Stimulated activated CD4-positive, alpha-beta T cell treated with anti-CD3 and anti-CD28 coated beads, Interleukin-12 subunit alpha, Interleukin-12 subunit beta, amount 100 ng/mL, for 24 hours (primary cell): ENCODE results near the gene FAAP100.
A peak's percentile ranks its signal among the peaks of the same experiment; 100 is the strongest.
"Not testable (repeated sequence)": the region's sequence is repeated elsewhere in the genome, so short reads cannot be mapped to it uniquely, and the experiment has no call there.

Source experiments
- DNase-seq, 2 experiments: peaks; one replicate each; pipeline ENCODE4 v3.0.0-alpha.2; 2020; ENCODE audit warnings: low read depth in 2 of 2

FAAP100 gene

DNA sequence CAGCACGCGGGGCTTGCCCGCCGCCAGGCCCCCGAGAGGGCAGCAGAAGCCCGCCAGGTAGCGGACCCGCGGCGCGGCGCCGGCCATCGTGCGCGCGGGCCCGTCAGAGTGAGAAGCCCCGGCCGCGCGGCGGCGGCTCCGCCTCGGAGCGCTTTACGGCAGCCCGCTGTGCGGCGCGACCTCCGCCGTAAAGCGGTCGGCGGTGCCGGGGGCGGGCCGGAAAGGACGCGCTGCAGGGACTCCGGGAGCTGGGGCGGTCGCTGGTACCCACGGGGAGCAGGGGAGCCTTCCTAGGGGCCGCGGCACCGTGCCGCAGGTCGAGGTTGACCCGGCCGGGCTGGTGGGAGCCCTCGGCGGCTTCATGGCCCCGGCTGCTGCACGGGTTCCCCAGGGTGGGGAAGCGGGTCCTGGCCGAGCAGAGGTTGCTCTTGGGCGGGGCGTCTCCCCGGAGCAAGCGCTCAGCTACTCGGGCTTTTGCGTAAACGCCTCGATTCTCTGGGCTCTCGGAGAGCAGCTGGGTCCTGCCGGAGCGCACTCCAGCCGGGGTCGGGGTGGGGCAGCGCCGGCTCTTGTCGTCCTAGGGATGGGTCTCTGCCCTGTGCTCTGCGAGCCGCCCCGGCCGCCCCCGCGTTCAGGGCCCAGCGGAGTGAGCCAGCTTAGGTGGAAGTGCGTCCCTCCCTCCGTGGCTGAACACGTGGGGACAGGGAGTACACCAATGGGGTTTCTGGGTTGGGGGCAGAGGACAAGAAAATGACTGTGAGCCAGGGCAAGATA is at the start of gene FAAP100:
Gene FAAP100 (minus strand): TSS at position 110 of the 774 bp plus-strand sequence. CDS start 23 bp downstream, at position 87.
- peak; percentile 70 to 73 for DNase-seq

- DNase-seq: no peak
These were observed 49.5 kb upstream of the FAAP100 start for GRCh38 chr17:81601525-81602120.

GRCh38 chr17:81599719-81600486 is 47.8 kb upstream of the FAAP100 start:
- DNase-seq: no peak

GRCh38 chr17:81593105-81593871 is 41.1 kb upstream of the FAAP100 start:
- DNase-seq: no peak

DNA sequence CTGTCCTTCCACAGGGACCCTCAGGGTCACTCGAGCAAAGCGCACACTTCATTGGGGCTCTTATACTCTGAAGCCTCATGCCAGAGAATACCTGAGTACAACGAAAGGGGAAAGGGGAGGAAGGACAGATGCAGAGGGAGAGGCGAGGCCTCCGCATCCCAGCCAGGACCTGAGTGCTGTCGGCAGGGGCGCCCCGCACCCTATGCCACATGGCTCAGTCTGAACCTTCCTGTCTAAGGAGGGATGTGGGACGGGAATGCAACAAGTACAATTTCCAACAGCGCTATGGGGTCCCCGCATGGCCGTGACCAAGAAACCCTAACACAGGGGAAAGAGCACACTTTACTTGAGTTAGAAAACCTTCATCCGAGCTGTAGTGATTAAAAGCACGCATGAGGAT is 39.8 kb upstream of the FAAP100 start:
- no peak for DNase-seq

DNA sequence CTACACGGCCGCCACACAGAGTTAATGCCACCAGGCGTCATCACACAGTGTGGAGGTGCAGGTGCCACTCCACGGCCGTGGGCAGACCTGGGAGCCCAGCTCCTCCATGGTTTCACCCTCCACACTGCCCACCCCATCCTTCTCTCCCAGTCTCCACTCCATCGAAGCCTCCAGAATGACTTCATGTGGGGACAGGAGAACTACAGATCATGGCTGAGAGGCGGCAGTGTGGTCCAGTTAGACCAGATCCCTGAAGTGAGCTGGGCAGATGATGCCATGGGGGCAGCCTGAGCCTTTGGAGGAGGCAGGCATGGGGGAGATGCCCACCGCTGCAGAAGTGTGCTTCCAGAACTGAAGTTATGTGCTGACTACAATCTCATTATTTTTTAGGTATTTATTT is 38.0 kb upstream of the FAAP100 start:
- no peak for DNase-seq

- no peak for DNase-seq
These were observed 37.5 kb upstream of the FAAP100 start for GRCh38 chr17:81589612-81590011.

GRCh38 chr17:81586096-81586495 is 33.9 kb upstream of the FAAP100 start:
- no peak for DNase-seq

- DNase-seq: not testable (repeated sequence)
These were observed 32.6 kb upstream of the FAAP100 start for GRCh38 chr17:81584771-81585170.

DNA sequence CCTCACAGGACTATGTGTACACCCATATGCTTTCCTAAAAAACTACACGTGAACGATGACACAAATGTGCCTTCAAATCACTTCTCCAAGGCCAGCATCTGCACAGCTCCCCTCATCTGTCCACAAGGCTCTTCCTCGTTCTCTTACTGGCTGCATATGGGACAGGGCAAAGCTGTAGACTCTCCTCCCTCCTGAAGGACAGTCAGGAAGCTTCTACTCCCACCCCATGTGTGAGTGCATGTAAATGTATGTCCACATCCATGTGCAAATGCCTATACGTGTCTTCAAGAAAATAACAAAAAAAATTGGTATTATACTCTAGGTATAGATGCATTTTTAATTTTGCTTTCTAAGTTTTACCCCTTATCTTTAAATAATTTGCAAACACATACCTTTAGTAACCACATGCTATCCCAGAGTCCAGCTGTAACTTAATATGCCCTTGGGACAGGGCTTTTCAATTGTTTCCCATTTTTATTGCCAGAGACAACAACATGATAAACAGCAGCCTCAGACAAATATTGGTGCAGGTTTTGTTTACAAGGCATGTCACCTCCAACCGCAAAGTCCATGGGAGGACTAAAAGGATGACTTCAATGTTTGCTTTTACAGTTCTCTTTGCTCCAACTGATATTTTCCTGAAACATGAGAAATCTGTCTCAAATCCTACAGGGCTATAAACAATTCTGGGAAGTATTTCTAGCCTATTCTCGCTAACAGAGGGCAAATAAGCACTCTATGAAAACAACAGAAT is 31.6 kb upstream of the FAAP100 start:
- DNase-seq: no peak

GRCh38 chr17:81582749-81583148 is 30.6 kb upstream of the FAAP100 start:
- DNase-seq: no peak

DNA sequence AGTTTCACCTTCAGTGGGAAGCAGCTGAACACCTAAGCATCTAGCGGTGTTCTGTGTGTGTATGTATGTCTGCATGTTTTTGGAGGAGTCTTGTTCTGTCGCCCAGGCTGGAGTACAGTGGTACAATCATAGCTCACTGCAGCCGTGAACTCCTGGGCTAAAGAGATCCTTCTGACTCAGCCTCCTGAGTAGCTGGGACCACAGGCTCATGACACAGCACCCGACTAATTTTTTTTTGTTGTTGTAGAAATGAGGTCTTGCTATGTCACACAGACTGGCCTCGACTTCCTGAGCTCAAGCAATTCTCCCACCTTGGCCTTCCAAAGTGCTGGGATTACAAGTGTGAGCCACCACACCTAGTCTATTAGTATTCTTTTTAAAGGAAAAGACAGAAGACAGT is 30.2 kb upstream of the FAAP100 start:
- DNase-seq: no peak

DNA sequence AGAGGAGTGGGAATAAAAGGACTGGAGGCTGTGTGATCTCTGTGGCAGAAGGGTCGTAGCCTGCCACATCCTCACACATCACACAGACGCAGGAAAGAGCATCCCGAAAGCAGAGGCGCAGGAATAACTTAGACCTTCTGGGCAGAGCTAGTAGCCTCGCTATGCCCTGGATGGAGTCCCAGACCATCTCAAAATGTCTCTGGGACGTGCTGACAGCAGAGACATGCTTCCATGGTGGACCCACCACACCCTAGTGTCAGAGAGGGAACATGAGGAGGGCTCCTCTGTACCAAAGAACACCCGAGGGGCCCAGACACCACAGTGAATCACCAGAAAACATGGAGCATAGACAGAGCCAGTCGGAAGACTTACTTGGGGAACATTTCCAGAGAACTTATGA is 29.6 kb upstream of the FAAP100 start:
- no peak for DNase-seq

DNA sequence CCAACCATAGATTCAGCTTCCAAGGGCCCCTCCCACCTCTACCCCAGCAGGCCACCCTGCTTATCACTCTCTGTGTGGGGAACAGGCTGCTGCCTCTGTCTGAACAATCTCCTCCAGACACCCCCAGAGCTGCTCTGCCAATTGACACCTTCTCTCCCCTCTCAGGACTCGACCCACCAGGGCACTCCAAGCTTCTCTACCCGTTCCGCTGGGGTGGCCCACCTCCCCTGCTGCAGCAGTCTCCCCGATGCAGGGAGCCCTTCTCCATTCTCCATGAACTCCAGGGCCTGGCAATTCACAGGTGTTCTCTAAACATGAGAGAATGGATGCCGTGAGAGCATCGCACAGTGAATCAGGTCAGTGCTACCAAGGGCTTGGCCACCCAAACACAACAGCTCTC is 28.3 kb upstream of the FAAP100 start:
- DNase-seq: no peak

GRCh38 chr17:81579821-81580321 is 27.7 kb upstream of the FAAP100 start:
- no peak for DNase-seq

DNA sequence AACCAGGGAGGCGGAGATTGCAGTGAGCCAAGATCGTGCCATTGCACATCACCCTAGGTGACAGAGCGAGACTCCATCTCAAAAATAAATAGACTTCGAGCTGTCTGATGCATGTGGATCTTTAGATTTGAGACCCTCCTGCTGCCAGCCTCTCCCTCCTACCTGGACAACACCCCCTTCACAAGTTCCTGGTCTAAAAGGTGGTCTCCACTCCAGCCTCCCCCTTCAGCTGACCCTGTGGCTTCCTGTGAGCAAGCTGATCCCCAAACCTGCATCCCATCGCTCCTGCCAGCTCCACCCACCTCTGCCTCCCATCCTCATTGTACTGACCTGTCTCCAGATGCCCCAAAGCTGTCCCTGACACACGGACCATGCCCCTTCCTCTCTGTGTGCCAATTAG is 27.1 kb upstream of the FAAP100 start:
- no peak for DNase-seq

GRCh38 chr17:81578561-81579225 is 26.5 kb upstream of the FAAP100 start:
- no peak for DNase-seq

GRCh38 chr17:81578038-81578441 is 25.9 kb upstream of the FAAP100 start:
- DNase-seq: no peak

- DNase-seq: no peak
These were observed 25.3 kb upstream of the FAAP100 start for GRCh38 chr17:81577278-81578000.
